Right atrium auricular region (tissue), 2 donors: Measurements from ENCODE around the gene AKR1A1. TPM values are rescaled to one million over a fixed set of nuclear protein-coding genes. Genes with fewer than 3 reads are reported as not detected.
A peak's percentile ranks its signal among the peaks of the same experiment; 100 is the strongest.

Experiments
- DNase-seq: peaks from one replicate; pipeline ENCODE4 v3.0.0-alpha.2; 2019; ENCODE audit warnings: low spot score
- H3K27ac ChIP-seq, 2 donors: fragments of 200-600 bp; sonication (generic); 1 replicate in 1 of 2; 2 replicates in 1 of 2; pipeline ENCODE4 v1.5.1; 2016 to 2019
- H3K27me3 ChIP-seq, 2 donors: fragments of 200-600 bp; sonication (generic); one replicate each; pipeline versions ENCODE4 v1.5.1 to v1.6.0; 2017 to 2019
- H3K36me3 ChIP-seq: fragments of 200-600 bp; sonication (generic); one replicate; pipeline ENCODE4 v1.5.1; 2016
- H3K4me1 ChIP-seq, 2 donors: fragments of 200-600 bp; sonication (generic); one replicate each; pipeline versions ENCODE4 v1.5.1 to v1.6.0; 2017 to 2019
- H3K4me3 ChIP-seq, 2 donors: fragments of 200-600 bp; sonication (generic); 1 replicate in 1 of 2; 2 replicates in 1 of 2; pipeline ENCODE4 v1.5.1; 2017 to 2019; ENCODE audit warnings: mild to moderate bottlenecking in 1 of 2, moderate library complexity in 1 of 2
- H3K9me3 ChIP-seq, 2 donors: fragments of 200-600 bp; sonication (generic); one replicate each; pipeline ENCODE4 v1.5.1; 2019
- CTCF ChIP-seq, 2 donors: fragments of 200-600 bp; sonication (generic); IDR thresholded peaks; one replicate each; pipeline ENCODE4 v1.5.1; 2019; ENCODE audit warnings: antibody characterized with exemption in 2 of 2
- total RNA-seq, 2 donors: library from RNA; depleted of rRNA; stranded (reverse); fragments of >200 nt; gene quantifications; one replicate each; pipeline ENCODE4 v1.1.0, GENCODE V29; 2016

The AKR1A1 gene
- total RNA-seq, 2 donors from 2014 or later: 47.2 to 53.3 TPM

GRCh38 chr1:45554198-45554597, 3.6 kb downstream of the AKR1A1 start:
- Histone ChIP-seq H3K27ac (no peak overlapping the region), H3K27me3 (no peaks in the 10 kb centered on the region), H3K36me3 (peaks cover 3% of the 10 kb centered on the region), H3K4me3 (no peak overlapping the region), H3K4me1 (peaks cover 0 to 26% of the 10 kb centered on the region in 2 donors), H3K9me3 (no peaks in the 10 kb centered on the region)
- TF ChIP-seq CTCF (IDR thresholded peaks at IDR 0.05): no peak
- DNase-seq: no peak

- no peaks in the 10 kb centered on the region for H3K9me3 ChIP-seq
- no peak for DNase-seq
- H3K36me3 ChIP-seq: peaks cover 14% of the 10 kb centered on the region
- H3K27ac ChIP-seq: peak overlapping the region in 1 of 2 donors; percentile 62
- peaks cover 0 to 8% of the 10 kb centered on the region in 2 donors for H3K4me1 ChIP-seq
- H3K4me3 ChIP-seq: no peak overlapping the region
- no peaks in the 10 kb centered on the region for H3K27me3 ChIP-seq
- TF ChIP-seq CTCF (IDR thresholded peaks at IDR 0.05): no peak
Observed at GRCh38 chr1:45557422-45557944, 6.9 kb downstream of the AKR1A1 start.

- Histone ChIP-seq H3K36me3 (peaks cover 35% of the 10 kb centered on the region), H3K27ac (no peak overlapping the region), H3K27me3 (no peaks in the 10 kb centered on the region), H3K9me3 (no peaks in the 10 kb centered on the region), H3K4me1 (peaks cover 0 to 12% of the 10 kb centered on the region in 2 donors), H3K4me3 (no peak overlapping the region)
- DNase-seq: no peak
- TF ChIP-seq CTCF (IDR thresholded peaks at IDR 0.05): no peak
Observed at GRCh38 chr1:45563843-45564242, 13.2 kb downstream of the AKR1A1 start.

GRCh38 chr1:45566722-45567121, 16.1 kb downstream of the AKR1A1 start:
- peaks cover 0 to 12% of the 10 kb centered on the region in 2 donors for H3K4me1 ChIP-seq
- no peak for TF ChIP-seq CTCF (IDR thresholded peaks at IDR 0.05)
- no peaks in the 10 kb centered on the region for H3K9me3 ChIP-seq
- peaks cover 42% of the 10 kb centered on the region for H3K36me3 ChIP-seq
- H3K27ac ChIP-seq: peak overlapping the region; percentile 36 to 40
- peak; percentile 82 for DNase-seq
- H3K4me3 ChIP-seq: no peak overlapping the region
- H3K27me3 ChIP-seq: no peaks in the 10 kb centered on the region

GRCh38 chr1:45567911-45568310, 17.3 kb downstream of the AKR1A1 start:
- TF ChIP-seq CTCF (IDR thresholded peaks at IDR 0.05): no peak
- Histone ChIP-seq H3K27me3 (no peaks in the 10 kb centered on the region), H3K27ac (no peak overlapping the region), H3K9me3 (no peaks in the 10 kb centered on the region), H3K36me3 (peaks cover 30% of the 10 kb centered on the region), H3K4me3 (no peak overlapping the region), H3K4me1 (peaks cover 0 to 12% of the 10 kb centered on the region in 2 donors)
- no peak for DNase-seq

- DNase-seq: no peak
- Histone ChIP-seq H3K27me3 (no peaks in the 10 kb centered on the region), H3K4me1 (peaks cover 0 to 12% of the 10 kb centered on the region in 2 donors), H3K27ac (no peak overlapping the region), H3K4me3 (no peak overlapping the region), H3K36me3 (peaks cover 29% of the 10 kb centered on the region), H3K9me3 (no peaks in the 10 kb centered on the region)
- no peak for TF ChIP-seq CTCF (IDR thresholded peaks at IDR 0.05)
Observed at GRCh38 chr1:45568421-45568820, 17.8 kb downstream of the AKR1A1 start.
